Epidermal melanocyte (primary cell): ENCODE results near the gene VGLL4.
A peak's percentile ranks its signal among the peaks of the same experiment; 100 is the strongest.
"Not testable (repeated sequence)": the region's sequence is repeated elsewhere in the genome, so short reads cannot be mapped to it uniquely, and the experiment has no call there.

Experiments used
- DNase-seq: peaks from one replicate; pipeline ENCODE4 v3.0.0; 2011; ENCODE audit warnings: low spot score; ENCODE audit not compliant: insufficient read length

The VGLL4 gene

DNA sequence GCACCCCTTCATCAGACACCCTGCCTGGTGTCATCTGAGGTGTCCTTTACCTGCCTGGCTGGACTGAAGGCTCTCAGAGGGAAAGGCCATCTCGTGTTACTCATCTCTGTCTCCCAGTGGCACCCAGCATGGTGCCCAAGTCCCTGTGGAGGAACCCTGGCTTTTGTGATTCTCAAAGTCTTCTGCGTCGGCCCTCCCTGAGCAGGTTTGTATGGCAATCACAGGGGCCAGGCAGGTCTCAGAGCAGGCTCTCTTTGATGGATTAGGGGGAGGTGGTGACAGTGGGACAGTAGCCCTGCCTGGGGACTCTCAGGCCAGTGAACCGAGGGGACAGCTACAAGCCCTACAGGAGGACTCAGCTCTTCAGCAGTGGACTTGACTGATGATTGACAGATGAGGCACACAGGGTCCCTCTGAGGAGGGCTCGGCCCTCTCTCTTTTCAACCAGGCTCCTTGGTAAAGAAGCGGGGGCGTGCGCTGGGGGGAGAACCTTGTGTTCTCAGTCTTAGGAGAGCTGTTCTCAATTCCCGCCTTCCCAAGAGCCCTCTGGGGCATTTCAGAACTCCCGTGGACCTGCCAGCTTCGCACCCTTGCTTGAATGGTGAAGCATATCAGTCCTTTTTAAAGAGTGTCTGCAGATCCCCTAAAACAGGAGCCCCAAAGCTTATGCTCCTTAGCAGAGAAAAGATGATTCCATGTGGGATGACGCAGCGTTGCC is 108.3 kb downstream of the VGLL4 start:
- no peak for DNase-seq

GRCh38 chr3:11534793-11535101 is 109.0 kb downstream of the VGLL4 start:
- no peak for DNase-seq

- DNase-seq = no peak
Measured at GRCh38 chr3:11534011-11534792, 109.5 kb downstream of the VGLL4 start.

- no peak for DNase-seq
Measured at GRCh38 chr3:11532931-11533391, 110.8 kb downstream of the VGLL4 start.

DNA sequence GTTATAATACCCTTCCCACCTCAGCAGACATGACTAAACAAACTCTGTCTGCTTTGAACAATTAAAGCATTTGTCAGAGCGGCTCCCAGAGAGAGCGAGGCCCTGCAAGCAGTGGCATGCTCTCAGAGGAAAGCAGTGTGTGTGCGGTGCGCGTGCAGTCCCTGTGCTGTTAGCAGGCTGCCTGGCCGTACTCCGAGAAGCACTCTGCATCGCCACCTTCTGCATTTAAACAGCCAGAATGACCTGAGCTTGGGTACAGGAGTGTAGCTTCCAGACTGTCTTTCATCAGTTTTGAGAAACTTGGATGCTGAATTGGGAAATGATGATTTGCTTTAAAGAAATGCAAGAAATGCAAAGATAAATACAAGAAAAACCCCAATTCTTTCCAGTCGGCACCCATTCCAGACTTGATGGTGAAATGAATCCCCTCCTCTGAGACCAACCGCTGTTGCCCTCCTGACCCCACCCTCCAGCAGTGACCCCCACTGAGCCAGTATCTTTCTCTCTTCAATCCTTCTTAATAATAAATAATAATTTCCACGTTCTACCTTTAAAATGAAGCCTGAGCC is 113.5 kb downstream of the VGLL4 start:
- no peak for DNase-seq

DNA sequence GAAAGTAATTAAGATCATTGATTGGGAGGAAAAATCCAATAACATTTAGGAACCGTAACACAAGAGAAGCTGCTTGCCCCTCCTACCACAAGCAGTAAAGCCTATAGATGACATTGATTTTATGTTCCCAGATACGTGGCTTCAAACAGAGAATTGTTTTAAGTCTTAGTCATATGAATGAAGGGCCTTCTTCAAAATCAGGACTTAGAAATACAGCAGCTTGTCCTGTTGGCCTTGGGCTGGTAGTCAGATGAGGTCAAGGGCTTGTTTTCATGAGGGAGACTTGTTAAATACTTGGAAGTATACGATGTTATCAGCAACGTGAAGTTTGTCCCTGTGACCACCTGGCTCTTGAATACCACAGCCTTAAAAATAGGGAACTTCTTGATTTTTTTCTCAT is 114.4 kb downstream of the VGLL4 start:
- DNase-seq = no peak

GRCh38 chr3:11526121-11526520 is 117.6 kb downstream of the VGLL4 start:
- not testable (repeated sequence) for DNase-seq

DNA sequence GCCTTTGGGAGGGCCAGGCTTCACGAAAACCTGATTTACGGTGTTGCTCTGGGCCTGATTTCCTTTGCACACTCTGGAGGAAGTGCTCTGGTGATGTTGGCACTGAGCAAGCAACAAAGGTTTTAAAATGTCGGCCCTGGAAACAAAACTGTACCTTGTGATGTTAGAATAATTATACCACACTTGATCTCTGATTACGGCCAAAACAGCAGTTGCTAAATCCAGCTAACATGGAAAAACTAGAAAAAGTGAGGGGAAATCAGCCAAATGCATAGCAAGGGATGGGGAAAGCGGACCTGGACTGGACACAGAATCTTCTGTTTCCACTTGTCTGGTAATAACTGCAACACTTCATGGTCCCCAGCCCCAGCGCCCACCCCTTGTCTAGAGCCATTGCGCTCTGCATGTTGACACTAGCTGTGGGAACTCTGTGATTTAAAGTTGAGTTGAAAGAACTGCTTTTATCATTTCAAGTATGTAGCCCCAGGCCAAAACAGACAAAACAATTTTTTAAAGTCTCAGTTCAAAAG is 120.1 kb downstream of the VGLL4 start:
- DNase-seq = no peak

DNA sequence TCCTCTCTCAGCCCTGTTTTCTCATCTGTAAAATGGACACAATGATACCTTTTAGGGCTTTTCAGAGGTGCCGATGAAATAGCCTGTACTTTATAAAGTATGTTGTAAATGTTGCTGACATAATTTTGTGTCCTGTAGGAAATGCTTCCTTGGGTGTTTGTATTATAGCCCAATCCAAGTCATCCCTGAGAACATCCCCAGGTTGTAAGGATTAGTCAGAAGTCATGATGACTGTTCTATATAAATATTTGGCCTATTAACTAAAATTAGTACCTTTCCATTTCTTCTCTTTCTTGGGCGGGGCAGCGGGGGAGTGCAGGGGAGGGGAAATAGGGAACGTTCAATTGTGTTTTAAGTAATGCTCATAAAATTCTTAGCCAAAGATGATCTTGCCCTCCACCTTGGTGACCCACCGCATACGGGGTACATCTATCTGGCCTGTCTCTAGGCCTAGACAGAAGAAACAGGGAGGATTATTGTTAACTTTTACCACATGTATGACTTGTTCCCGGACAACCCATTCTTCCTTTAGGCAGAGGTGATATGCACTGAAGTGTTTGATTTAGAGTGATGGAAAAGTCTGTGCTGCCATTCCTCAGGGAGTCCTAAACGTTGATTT is 120.7 kb downstream of the VGLL4 start:
- DNase-seq = no peak

- DNase-seq = no peak
Measured at GRCh38 chr3:11522398-11522715, 121.4 kb downstream of the VGLL4 start.

- no peak for DNase-seq
Measured at GRCh38 chr3:11521167-11521566, 122.5 kb downstream of the VGLL4 start.

- DNase-seq = no peak
Measured at GRCh38 chr3:11517601-11518000, 126.1 kb downstream of the VGLL4 start.

DNA sequence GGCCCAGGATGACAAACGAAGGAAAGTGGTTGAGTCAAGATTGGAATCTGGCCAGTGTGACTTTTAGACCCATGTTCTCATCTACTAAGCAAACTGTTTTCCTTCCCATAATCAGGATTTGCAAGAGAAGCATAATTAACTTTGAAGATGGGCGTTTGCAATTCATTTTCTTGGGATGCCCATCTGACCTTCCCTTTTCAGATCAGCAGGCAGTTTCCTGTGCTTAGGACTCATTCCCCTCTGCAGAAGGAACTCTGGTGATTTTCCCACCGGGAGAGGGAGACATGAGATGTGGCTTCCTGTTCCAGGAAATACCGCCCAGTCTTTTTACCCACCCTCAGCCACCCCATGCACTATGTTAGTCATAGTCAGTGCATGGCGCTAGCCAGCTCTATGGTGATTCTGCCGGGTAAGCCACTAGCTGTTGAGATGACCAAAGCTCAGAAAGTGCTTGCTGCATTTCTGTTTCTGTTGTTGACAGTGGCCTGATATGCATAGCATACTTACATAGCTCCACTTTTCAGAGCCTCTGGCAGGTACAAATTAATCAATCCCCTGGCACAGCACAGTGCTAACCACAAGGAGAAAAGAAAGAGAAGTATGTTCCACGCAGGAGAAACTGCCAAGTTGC is 129.4 kb downstream of the VGLL4 start:
- DNase-seq = peak; percentile 62

GRCh38 chr3:11513817-11514135 is 129.9 kb downstream of the VGLL4 start:
- DNase-seq = no peak

GRCh38 chr3:11513125-11513816 is 130.4 kb downstream of the VGLL4 start:
- DNase-seq = not testable (repeated sequence)

DNA sequence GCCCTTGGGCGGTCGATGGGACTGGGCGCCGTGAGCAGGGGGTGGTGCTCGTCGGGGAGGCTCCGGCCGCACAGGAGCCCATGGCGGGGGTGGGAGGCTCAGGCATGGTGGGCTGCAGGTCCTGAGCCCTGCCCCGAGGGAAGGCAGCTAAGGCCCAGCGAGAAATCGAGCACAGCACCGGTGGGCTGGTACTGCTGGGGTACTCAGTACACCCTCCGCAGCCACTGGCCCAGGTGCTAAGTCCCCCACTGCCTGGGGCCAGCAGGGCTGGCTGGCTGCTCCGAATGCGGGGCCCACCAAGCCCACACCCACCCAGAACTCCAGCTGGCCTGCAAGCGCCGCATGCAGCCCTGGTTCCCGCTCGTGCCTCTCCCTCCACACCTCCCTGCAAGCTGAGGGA is 132.1 kb downstream of the VGLL4 start:
- not testable (repeated sequence) for DNase-seq

- DNase-seq = no peak
Measured at GRCh38 chr3:11510356-11510755, 133.4 kb downstream of the VGLL4 start.

DNA sequence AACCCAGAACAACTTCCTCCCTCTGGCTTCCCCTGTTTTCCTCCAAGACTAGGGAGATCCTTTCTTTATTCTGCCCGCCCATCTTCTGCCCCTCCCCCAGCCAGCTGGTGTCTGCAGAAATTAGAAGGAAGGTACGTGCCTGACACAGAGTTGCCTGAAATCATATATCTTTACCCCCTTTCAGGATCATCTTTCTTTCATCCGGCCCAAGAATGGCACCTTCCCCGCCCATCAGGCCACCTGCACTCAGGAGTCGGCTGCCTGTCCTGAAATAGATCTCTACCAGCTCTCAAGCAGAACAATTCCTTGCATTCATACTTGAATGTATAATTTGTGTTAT is 133.7 kb downstream of the VGLL4 start:
- DNase-seq = no peak

GRCh38 chr3:11509173-11510000 is 134.3 kb downstream of the VGLL4 start:
- DNase-seq = peak; percentile 85
